Smooth muscle cell (in vitro differentiated cells): Measurements from ENCODE around the gene GIPC3. TPM values are rescaled to one million over a fixed set of nuclear protein-coding genes. Genes with fewer than 3 reads are reported as not detected.
"Not testable (repeated sequence)": the region's sequence is repeated elsewhere in the genome, so short reads cannot be mapped to it uniquely, and the experiment has no call there.

Source experiments
- DNase-seq: peaks from one replicate; lab custom pipeline; 2025; ENCODE audit not compliant: unreplicated experiment; lab: John Stamatoyannopoulos, UW
- H2AFZ ChIP-seq: fragments of 200-600 bp; sonication (generic); 2 replicates; pipeline ENCODE4 v1.6.0; 2016; ENCODE audit warnings: antibody characterized with exemption, low read depth, mild to moderate bottlenecking
- H3F3A ChIP-seq: fragments of 200-600 bp; sonication (generic); 2 replicates; pipeline ENCODE4 v1.6.0; 2017; ENCODE audit warnings: antibody characterized with exemption, low read depth
- H3K27ac ChIP-seq: fragments of 200-600 bp; sonication (generic); 2 replicates; pipeline ENCODE4 v1.5.1; 2016; ENCODE audit warnings: low read depth, mild to moderate bottlenecking
- H3K27me3 ChIP-seq: fragments of 200-600 bp; sonication (generic); 2 replicates; pipeline ENCODE4 v1.6.1; 2016; ENCODE audit warnings: low read depth, mild to moderate bottlenecking
- H3K36me3 ChIP-seq: fragments of 200-600 bp; sonication (generic); 2 replicates; pipeline ENCODE4 v1.5.1; 2016; ENCODE audit warnings: low read depth
- H3K4me1 ChIP-seq: fragments of 200-600 bp; sonication (generic); 2 replicates; pipeline ENCODE4 v1.5.1; 2016; ENCODE audit warnings: low read depth
- H3K4me2 ChIP-seq: fragments of 200-600 bp; sonication (generic); 2 replicates; pipeline ENCODE4 v1.6.0; 2016; ENCODE audit warnings: mild to moderate bottlenecking
- H3K4me3 ChIP-seq: fragments of 200-600 bp; sonication (generic); 2 replicates; pipeline ENCODE4 v1.5.1; 2016; ENCODE audit warnings: mild to moderate bottlenecking
- H3K79me2 ChIP-seq: fragments of 200-600 bp; sonication (generic); 2 replicates; pipeline ENCODE4 v1.6.0; 2016; ENCODE audit warnings: low read depth, mild to moderate bottlenecking
- H3K9ac ChIP-seq: fragments of 200-600 bp; sonication (generic); 2 replicates; pipeline ENCODE4 v1.6.0; 2016; ENCODE audit warnings: low read depth
- H3K9me3 ChIP-seq: fragments of 200-600 bp; sonication (generic); replicated peaks from 2 replicates; pipeline ENCODE4 v1.5.1; 2016; ENCODE audit warnings: low read depth
- H4K20me1 ChIP-seq: fragments of 200-600 bp; sonication (generic); 2 replicates; pipeline ENCODE4 v1.6.0; 2016; ENCODE audit warnings: low read depth
- WGBS: methylation state at CpG from one replicate; pipeline ENCODE4 v1.1.7; 2016; ENCODE audit warnings: low lambda C conversion rate; 5-methylcytosine and 5-hydroxymethylcytosine counted together
- polyA plus RNA-seq: library from polyadenylated mRNA; unstranded; fragments of >200 nt; fragmentation: Nextera tagmentation; extraction: Ambion mirVana; gene quantifications from 2 replicates; pipeline ENCODE4 v1.2.1, GENCODE V29; 2016
- total RNA-seq: library from RNA; depleted of rRNA; stranded (reverse); fragments of >200 nt; gene quantifications from 2 replicates; pipeline ENCODE4 v1.2.3, GENCODE V29; 2014
- TF ChIP-seq, protein P1 (sequence below): fragments of 200-600 bp; sonication (generic); IDR thresholded peaks from 2 replicates; pipeline ENCODE4 v1.5.1; 2017; ENCODE audit warnings: borderline replicate concordance, mild to moderate bottlenecking, antibody characterized with exemption; ENCODE audit not compliant: insufficient read depth, poor library complexity, severe bottlenecking

GIPC3 gene
- total and polyA plus RNA-seq, 2 experiments from 2014 or later, result 0.13 to 0.96 TPM

- H3K9ac ChIP-seq, result no peak overlapping the region
- 17% methylated on average over 41 of the region's 60 CpGs for WGBS
- TF ChIP-seq, protein P1, sequence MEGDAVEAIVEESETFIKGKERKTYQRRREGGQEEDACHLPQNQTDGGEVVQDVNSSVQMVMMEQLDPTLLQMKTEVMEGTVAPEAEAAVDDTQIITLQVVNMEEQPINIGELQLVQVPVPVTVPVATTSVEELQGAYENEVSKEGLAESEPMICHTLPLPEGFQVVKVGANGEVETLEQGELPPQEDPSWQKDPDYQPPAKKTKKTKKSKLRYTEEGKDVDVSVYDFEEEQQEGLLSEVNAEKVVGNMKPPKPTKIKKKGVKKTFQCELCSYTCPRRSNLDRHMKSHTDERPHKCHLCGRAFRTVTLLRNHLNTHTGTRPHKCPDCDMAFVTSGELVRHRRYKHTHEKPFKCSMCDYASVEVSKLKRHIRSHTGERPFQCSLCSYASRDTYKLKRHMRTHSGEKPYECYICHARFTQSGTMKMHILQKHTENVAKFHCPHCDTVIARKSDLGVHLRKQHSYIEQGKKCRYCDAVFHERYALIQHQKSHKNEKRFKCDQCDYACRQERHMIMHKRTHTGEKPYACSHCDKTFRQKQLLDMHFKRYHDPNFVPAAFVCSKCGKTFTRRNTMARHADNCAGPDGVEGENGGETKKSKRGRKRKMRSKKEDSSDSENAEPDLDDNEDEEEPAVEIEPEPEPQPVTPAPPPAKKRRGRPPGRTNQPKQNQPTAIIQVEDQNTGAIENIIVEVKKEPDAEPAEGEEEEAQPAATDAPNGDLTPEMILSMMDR, result no peak
- H3K27ac ChIP-seq, result no peak overlapping the region
- no peaks in the 10 kb centered on the region for H3K36me3 ChIP-seq
- peak overlapping the region; percentile 96 for H3K4me2 ChIP-seq
- no peaks in the 10 kb centered on the region for H3K79me2 ChIP-seq
- peaks cover 10% of the 10 kb centered on the region for H3K4me1 ChIP-seq
- H2AFZ ChIP-seq, result no peak overlapping the region
- peaks cover 38% of the 10 kb centered on the region for H3F3A ChIP-seq
- H4K20me1 ChIP-seq, result peaks cover 45% of the 10 kb centered on the region
- DNase-seq, result no peak
- peak overlapping the region; percentile 47 for H3K4me3 ChIP-seq
- no peaks in the 10 kb centered on the region for H3K27me3 ChIP-seq
- H3K9me3 ChIP-seq, result no peaks in the 10 kb centered on the region
Measured at GRCh38 chr19:3577723-3578344, 7.4 kb upstream of the GIPC3 start.

DNA sequence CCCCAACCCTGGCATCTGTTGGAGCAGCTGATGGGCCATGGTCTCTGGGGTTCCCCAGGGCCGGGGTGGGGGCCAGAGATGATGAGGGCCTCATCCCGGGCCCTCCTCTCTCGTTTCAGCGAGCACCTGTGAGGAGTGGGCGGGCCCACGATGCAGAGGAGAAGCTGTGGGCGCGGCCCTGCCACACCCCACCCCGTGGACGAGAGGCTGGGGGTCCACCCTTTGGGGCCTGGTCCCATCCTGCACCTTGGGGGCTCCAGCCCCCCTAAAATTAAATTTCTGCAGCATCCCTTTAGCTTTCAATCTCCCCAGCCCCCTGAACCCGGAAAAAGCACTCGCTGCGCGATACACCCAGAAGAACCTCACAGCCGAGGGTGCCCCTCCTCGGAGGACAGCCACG, 6.9 kb upstream of the GIPC3 start:
- H2AFZ ChIP-seq, result no peak overlapping the region

DNA sequence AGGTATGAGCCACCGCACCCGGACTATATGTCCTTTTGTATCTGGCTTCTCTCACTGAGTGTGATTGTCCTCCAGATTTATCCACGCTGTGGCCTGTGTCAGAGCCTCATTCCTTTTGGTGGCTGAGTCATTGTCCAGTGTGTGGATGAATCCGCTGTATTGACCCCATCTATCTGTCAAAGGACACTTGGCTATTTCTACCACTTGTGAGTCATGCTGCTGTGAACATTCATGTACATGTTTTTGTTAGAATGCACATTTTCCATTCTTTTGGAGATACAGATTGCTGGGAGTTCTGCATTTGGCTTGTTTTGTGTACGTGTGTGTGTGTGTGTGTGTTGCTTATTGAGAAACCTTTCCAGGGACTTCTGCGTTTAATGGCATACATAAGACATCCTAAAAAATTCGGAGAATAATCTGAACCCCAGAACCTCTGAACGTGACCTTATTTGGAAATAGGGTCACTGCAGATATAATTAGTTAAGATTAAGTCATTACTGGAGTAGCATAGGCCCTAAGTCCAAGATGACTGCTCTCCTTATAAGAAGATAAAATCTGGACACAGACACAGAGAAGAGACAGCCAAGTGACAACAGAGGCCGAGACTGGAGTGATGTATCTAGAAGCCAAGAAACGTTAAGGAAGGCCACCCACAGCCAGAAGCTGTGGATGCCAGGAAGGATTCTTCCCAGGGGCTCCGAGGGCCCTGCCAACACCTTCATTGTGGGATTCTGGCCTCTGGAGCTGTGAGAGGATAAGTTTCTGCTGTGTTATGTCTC, 4.9 kb upstream of the GIPC3 start:
- Histone ChIP-seq H3K4me1 (peaks cover 10% of the 10 kb centered on the region), H3K4me2 (peak overlapping the region; percentile 62), H3K36me3 (no peaks in the 10 kb centered on the region), H3K9me3 (no peaks in the 10 kb centered on the region), H3K27ac (peak overlapping the region; percentile 84), H3F3A (peaks cover 32% of the 10 kb centered on the region), H3K9ac (no peak overlapping the region), H3K4me3 (no peak overlapping the region), H3K27me3 (peaks cover 9% of the 10 kb centered on the region), H3K79me2 (no peaks in the 10 kb centered on the region), H4K20me1 (peaks cover 28% of the 10 kb centered on the region), H2AFZ (no peak overlapping the region)
- no peak for DNase-seq
- WGBS, result 23% methylated on average over 11 of the region's 11 CpGs
- TF ChIP-seq, protein P1, result no peak

More for the DNA sequence above, 6.9 kb upstream of the GIPC3 start:
- no peaks in the 10 kb centered on the region for H3K36me3 ChIP-seq
- WGBS, result 78% methylated on average over 17 of the region's 17 CpGs
- no peaks in the 10 kb centered on the region for H3K27me3 ChIP-seq
- H3K4me1 ChIP-seq, result peaks cover 10% of the 10 kb centered on the region
- no peak for DNase-seq
- H3F3A ChIP-seq, result peaks cover 38% of the 10 kb centered on the region
- no peak overlapping the region for H3K9ac ChIP-seq
- no peak overlapping the region for H3K27ac ChIP-seq
- peaks cover 44% of the 10 kb centered on the region for H4K20me1 ChIP-seq
- no peak overlapping the region for H3K4me3 ChIP-seq
- H3K9me3 ChIP-seq, result no peaks in the 10 kb centered on the region
- no peaks in the 10 kb centered on the region for H3K79me2 ChIP-seq
- TF ChIP-seq, protein P1, result no peak
- no peak overlapping the region for H3K4me2 ChIP-seq

DNA sequence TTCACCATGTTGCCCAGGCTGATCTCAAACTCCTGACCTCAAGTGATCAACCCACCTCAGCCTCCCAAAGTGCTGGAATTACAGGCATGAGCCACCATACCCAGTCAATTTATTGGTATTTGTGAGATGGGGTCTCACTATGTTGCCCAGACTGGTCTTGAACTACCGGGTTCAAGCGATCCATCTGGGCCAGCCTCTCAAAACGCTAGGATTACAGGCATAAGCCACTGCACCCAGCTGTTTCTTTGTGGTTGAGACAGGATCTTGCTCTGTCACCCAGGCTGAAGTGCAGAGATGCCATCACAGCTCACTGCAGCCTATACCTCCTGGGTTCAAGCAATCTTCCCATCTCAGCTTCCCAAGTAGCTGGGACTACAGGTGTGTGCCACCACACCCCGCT, 3.5 kb upstream of the GIPC3 start:
- peaks cover 25% of the 10 kb centered on the region for H3F3A ChIP-seq
- WGBS, result 87% methylated on average over 4 of the region's 4 CpGs
- H3K27me3 ChIP-seq, result peaks cover 18% of the 10 kb centered on the region

DNA sequence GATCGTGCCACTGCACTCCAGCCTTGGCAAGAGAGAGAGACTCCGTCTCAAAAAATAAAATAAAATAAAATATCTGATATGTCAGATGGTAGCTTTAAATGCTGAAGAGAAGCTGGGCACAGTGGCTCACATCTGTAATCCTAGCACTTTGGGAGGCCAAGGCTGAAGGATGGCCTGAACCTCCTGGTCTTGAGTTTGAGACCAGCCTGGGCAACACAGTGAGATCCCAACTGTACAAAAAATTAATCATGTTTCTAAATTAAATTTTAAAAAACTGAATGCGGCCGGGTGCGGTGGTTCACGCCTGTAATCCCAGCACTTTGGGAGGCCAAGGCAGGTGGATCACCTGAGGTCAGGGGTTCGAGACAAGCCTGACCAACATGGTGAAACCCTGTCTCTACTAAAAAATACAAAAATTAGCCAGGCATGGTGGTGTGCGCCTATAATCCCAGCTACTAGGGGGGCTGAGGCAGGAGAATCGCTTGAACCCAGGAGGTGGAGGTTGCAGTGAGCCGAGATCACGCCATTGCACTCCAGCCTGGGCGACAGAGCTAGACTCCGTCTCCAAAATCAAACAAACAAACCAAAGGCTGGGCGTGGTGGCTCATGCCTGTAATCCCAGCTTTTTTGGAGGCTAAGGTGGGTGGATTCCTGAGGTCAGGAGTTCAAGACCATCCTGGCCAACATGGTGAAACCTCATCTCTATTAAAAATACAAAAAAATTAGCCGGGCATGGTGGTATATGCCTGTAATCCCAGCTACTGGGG, 1.1 kb upstream of the GIPC3 start:
- H3K9me3 ChIP-seq, H3K9ac ChIP-seq, DNase-seq, H3K4me1 ChIP-seq, H3K79me2 ChIP-seq, H3K4me3 ChIP-seq, H3K27ac ChIP-seq, H2AFZ ChIP-seq, H3K36me3 ChIP-seq, H4K20me1 ChIP-seq, H3K4me2 ChIP-seq: not testable (repeated sequence)
- Histone ChIP-seq H3K27me3 (peaks cover 18% of the 10 kb centered on the region), H3F3A (peaks cover 14% of the 10 kb centered on the region)
- WGBS, result 92% methylated on average over 15 of the region's 15 CpGs

More for the DNA sequence above, 3.5 kb upstream of the GIPC3 start:
- H2AFZ ChIP-seq, H3K9ac ChIP-seq, DNase-seq, H3K9me3 ChIP-seq, H3K4me1 ChIP-seq, H3K4me2 ChIP-seq, H3K27ac ChIP-seq, H3K4me3 ChIP-seq, H3K36me3 ChIP-seq, H3K79me2 ChIP-seq: not testable (repeated sequence)
- peaks cover 16% of the 10 kb centered on the region for H4K20me1 ChIP-seq
